HG03108 (cell line): Measurements from ENCODE around the gene PRUNE1.

ENCODE experiments used
- ATAC-seq: cut with Tn5 transposase; IDR thresholded peaks from one replicate; pipeline ENCODE4 v1.9.1; 2021; ENCODE audit warnings: moderate library complexity; ENCODE audit not compliant: unreplicated experiment

The PRUNE1 gene

GRCh38 chr1:151049458-151049857, 41.2 kb downstream of the PRUNE1 start:
- no peak for ATAC-seq

GRCh38 chr1:151050051-151050688, 41.9 kb downstream of the PRUNE1 start:
- no peak for ATAC-seq

- no peak for ATAC-seq
These were observed 43.2 kb downstream of the PRUNE1 start for GRCh38 chr1:151051356-151052009.

- ATAC-seq: no peak
These were observed 46.8 kb downstream of the PRUNE1 start for GRCh38 chr1:151054971-151055547.

GRCh38 chr1:151055581-151055980, 47.3 kb downstream of the PRUNE1 start:
- ATAC-seq: no peak

GRCh38 chr1:151056149-151056548, 47.9 kb downstream of the PRUNE1 start:
- ATAC-seq: no peak

- no peak for ATAC-seq
These were observed 50.4 kb downstream of the PRUNE1 start for GRCh38 chr1:151058692-151059091.

- ATAC-seq: peak; percentile 79
These were observed 51.1 kb downstream of the PRUNE1 start, which contains the start of gene CDC42SE1 for GRCh38 chr1:151059109-151060006. Gene CDC42SE1, minus strand, starts transcription at chr1:151059622. Its CDS starts 3,892 bp downstream, at chr1:151055730.

- ATAC-seq: no peak
These were observed 51.9 kb downstream of the PRUNE1 start, which contains the start of gene MLLT11 for GRCh38 chr1:151060007-151060656. Gene MLLT11, plus strand, starts transcription at chr1:151060397. Its CDS starts 6,828 bp downstream, at chr1:151067225.

GRCh38 chr1:151060657-151061421, 52.6 kb downstream of the PRUNE1 start:
- ATAC-seq: no peak

- no peak for ATAC-seq
These were observed 53.5 kb downstream of the PRUNE1 start for GRCh38 chr1:151061704-151062103.

GRCh38 chr1:151062741-151063371, 54.6 kb downstream of the PRUNE1 start:
- ATAC-seq: no peak

GRCh38 chr1:151065089-151065645, 56.9 kb downstream of the PRUNE1 start:
- no peak for ATAC-seq

- ATAC-seq: no peak
These were observed 58.9 kb downstream of the PRUNE1 start for GRCh38 chr1:151067185-151067584.

- ATAC-seq: no peak
These were observed 60.8 kb downstream of the PRUNE1 start for GRCh38 chr1:151069103-151069486.

- ATAC-seq: peak; percentile 74
These were observed 62.4 kb downstream of the PRUNE1 start, which contains the start of gene GABPB2 for GRCh38 chr1:151070474-151071276. Gene GABPB2, plus strand, starts transcription at chr1:151070761. Its CDS starts 17,429 bp downstream, at chr1:151088190.

GRCh38 chr1:151072224-151072623, 64.0 kb downstream of the PRUNE1 start:
- ATAC-seq: no peak
